Hepatocyte (in vitro differentiated cells): ENCODE results near the gene TRMT44. TPM values are rescaled to one million over a fixed set of nuclear protein-coding genes. Genes with fewer than 3 reads are reported as not detected.

ENCODE experiments used
- DNase-seq: peaks from one replicate; pipeline ENCODE4 v3.0.0-alpha.2; 2016; ENCODE audit warnings: low spot score
- H2AFZ ChIP-seq: fragments of 200-600 bp; sonication (generic); 2 replicates; pipeline ENCODE4 v1.6.0; 2016; ENCODE audit warnings: antibody characterized with exemption, mild to moderate bottlenecking
- H3K27ac ChIP-seq: fragments of 200-600 bp; sonication (generic); 2 replicates; pipeline ENCODE4 v1.5.1; 2016; ENCODE audit warnings: mild to moderate bottlenecking
- H3K27me3 ChIP-seq: fragments of 200-600 bp; sonication (generic); 2 replicates; pipeline ENCODE4 v1.6.1; 2016
- H3K36me3 ChIP-seq: fragments of 200-600 bp; sonication (generic); replicated peaks from 2 replicates; pipeline ENCODE4 v1.5.1; 2016; ENCODE audit warnings: low read depth; ENCODE audit not compliant: insufficient read depth
- H3K4me1 ChIP-seq: fragments of 200-600 bp; sonication (generic); 2 replicates; pipeline ENCODE4 v1.5.1; 2016; ENCODE audit warnings: mild to moderate bottlenecking, moderate library complexity; ENCODE audit not compliant: insufficient read depth
- H3K4me2 ChIP-seq: fragments of 200-600 bp; sonication (generic); 2 replicates; pipeline ENCODE4 v1.6.0; 2016
- H3K4me3 ChIP-seq: fragments of 200-600 bp; sonication (generic); 2 replicates; pipeline ENCODE4 v1.5.1; 2016; ENCODE audit warnings: mild to moderate bottlenecking
- H3K79me2 ChIP-seq: fragments of 200-600 bp; sonication (generic); 2 replicates; pipeline ENCODE4 v1.6.0; 2017; ENCODE audit warnings: mild to moderate bottlenecking
- H3K9me2 ChIP-seq: fragments of 200-600 bp; sonication (generic); replicated peaks from 2 replicates; pipeline ENCODE4 v1.6.0; 2017; ENCODE audit warnings: mild to moderate bottlenecking; ENCODE audit not compliant: insufficient read depth
- H3K9me3 ChIP-seq: fragments of 200-600 bp; sonication (generic); 2 replicates; pipeline ENCODE4 v1.5.1; 2016; ENCODE audit warnings: low read depth, mild to moderate bottlenecking
- H4K20me1 ChIP-seq: fragments of 200-600 bp; sonication (generic); 2 replicates; pipeline ENCODE4 v1.6.0; 2016; ENCODE audit warnings: mild to moderate bottlenecking; ENCODE audit not compliant: insufficient read depth, poor library complexity, severe bottlenecking
- EZH2 ChIP-seq: fragments of 200-600 bp; sonication (generic); IDR thresholded peaks from 2 replicates; pipeline ENCODE4 v1.6.1; 2016; ENCODE audit warnings: antibody characterized with exemption, mild to moderate bottlenecking, borderline replicate concordance
- EZH2phosphoT487 ChIP-seq: fragments of 200-600 bp; sonication (generic); IDR thresholded peaks from one replicate; pipeline ENCODE4 v1.6.1; 2018; ENCODE audit warnings: antibody characterized with exemption, mild to moderate bottlenecking, low read depth, moderate library complexity; ENCODE audit not compliant: unreplicated experiment, severe bottlenecking
- WGBS: methylation state at CpG from one replicate; pipeline ENCODE4 v1.1.6; 2016; ENCODE audit warnings: low lambda C conversion rate; ENCODE audit errors: missing lambda C conversion rate; 5-methylcytosine and 5-hydroxymethylcytosine counted together
- polyA plus RNA-seq: library from polyadenylated mRNA; unstranded; fragments of >200 nt; fragmentation: Nextera tagmentation; extraction: Ambion mirVana; gene quantifications from 2 replicates; pipeline ENCODE4 v1.2.1, GENCODE V29; 2016
- total RNA-seq: library from RNA; depleted of rRNA; stranded (reverse); fragments of >200 nt; gene quantifications from 2 replicates; pipeline ENCODE4 v1.2.3, GENCODE V29; 2014
- TF ChIP-seq, protein P1 (sequence below): fragments of 200-600 bp; sonication (generic); IDR thresholded peaks from 2 replicates; pipeline ENCODE4 v1.5.1; 2016; ENCODE audit warnings: antibody characterized with exemption, mild to moderate bottlenecking; ENCODE audit not compliant: poor library complexity

TRMT44 gene
- total and polyA plus RNA-seq, 2 experiments from 2014 or later, result 8.2 to 13.2 TPM

DNA sequence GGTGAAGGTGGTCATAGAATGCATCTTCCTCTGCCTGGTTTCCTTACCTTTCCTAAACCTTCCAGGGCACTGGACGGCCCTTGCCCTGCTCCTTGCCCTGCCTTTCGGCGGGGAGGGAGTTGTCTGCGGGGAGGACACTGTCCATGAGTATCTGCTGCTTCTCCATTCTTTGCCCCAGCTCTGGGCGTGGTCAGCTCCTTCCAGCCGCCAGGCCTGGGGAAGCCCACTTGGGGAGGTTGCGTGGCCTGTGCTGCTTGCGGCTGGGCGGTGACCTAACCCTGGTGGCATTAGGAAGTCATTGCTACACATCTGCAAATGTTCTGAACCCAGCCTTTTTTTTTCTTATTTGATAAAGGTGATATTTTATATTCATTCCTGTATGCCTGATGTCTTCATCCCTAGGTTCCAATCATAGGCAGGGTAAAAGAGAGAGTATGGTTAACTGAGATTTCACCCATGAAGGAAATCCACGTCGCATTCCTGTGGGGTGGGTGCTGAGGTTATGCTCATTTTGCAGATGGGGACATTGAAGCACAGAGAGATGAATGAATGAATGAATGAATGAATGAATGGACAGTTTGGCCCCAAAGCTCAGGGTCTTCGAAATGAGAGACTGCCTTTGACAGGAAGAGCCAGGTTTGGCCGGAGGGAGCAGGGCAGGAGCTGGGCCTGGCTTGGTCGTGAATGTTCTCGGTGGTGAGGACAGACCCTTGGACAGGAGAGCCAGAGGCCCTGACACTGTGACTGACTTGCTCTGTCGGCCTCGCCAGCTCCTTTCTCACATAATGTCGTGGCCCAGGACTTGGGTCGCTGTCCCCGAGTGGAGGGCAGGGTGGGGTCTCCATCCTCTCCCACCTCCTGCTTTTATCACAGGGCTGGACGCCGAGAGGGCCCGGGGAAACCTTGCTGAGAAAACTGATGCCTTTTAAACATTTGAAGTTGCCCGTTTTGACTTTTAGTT, 81.9 kb downstream of the TRMT44 start:
- H3K4me3 ChIP-seq, result no peak overlapping the region
- no peaks in the 10 kb centered on the region for H3K9me2 ChIP-seq
- no peaks in the 10 kb centered on the region for H4K20me1 ChIP-seq
- TF ChIP-seq EZH2 (no peak), EZH2phosphoT487 (no peak)
- TF ChIP-seq, protein P1, sequence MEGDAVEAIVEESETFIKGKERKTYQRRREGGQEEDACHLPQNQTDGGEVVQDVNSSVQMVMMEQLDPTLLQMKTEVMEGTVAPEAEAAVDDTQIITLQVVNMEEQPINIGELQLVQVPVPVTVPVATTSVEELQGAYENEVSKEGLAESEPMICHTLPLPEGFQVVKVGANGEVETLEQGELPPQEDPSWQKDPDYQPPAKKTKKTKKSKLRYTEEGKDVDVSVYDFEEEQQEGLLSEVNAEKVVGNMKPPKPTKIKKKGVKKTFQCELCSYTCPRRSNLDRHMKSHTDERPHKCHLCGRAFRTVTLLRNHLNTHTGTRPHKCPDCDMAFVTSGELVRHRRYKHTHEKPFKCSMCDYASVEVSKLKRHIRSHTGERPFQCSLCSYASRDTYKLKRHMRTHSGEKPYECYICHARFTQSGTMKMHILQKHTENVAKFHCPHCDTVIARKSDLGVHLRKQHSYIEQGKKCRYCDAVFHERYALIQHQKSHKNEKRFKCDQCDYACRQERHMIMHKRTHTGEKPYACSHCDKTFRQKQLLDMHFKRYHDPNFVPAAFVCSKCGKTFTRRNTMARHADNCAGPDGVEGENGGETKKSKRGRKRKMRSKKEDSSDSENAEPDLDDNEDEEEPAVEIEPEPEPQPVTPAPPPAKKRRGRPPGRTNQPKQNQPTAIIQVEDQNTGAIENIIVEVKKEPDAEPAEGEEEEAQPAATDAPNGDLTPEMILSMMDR, result no peak
- 91% methylated on average over 24 of the region's 24 CpGs for WGBS
- no peaks in the 10 kb centered on the region for H3K36me3 ChIP-seq
- no peak for DNase-seq
- no peaks in the 10 kb centered on the region for H3K79me2 ChIP-seq
- H2AFZ ChIP-seq, result no peak overlapping the region
- no peak overlapping the region for H3K27ac ChIP-seq
- H3K4me2 ChIP-seq, result no peak overlapping the region
- H3K4me1 ChIP-seq, result peaks cover 9% of the 10 kb centered on the region
- no peaks in the 10 kb centered on the region for H3K27me3 ChIP-seq
- no peaks in the 10 kb centered on the region for H3K9me3 ChIP-seq

DNA sequence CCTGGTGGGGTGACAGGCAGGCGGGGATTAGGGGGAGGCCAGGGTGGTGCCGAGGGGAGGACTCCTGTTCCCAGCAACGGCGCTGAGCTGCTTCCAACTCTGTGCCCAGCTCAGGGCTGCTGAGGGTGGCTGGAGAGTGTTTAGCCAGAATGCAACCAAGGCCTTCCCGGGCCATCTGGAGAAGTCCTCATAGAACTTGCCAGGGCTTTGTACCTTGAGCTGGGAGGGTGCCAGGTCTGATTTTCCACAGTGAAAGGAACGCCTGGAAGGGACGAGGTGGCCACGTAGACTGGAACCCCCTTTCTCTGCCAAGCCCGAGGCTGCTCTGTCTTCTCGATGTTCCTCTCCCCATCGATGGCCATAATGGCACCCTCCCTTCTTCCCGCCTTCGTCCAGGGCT, 82.6 kb downstream of the TRMT44 start:
- no peak for DNase-seq
- Histone ChIP-seq H3K9me3 (no peaks in the 10 kb centered on the region), H2AFZ (no peak overlapping the region), H4K20me1 (no peaks in the 10 kb centered on the region), H3K4me1 (peaks cover 9% of the 10 kb centered on the region), H3K27me3 (no peaks in the 10 kb centered on the region), H3K4me3 (no peak overlapping the region), H3K27ac (no peak overlapping the region), H3K79me2 (no peaks in the 10 kb centered on the region), H3K36me3 (no peaks in the 10 kb centered on the region), H3K4me2 (no peak overlapping the region), H3K9me2 (no peaks in the 10 kb centered on the region)
- 89% methylated on average over 13 of the region's 13 CpGs for WGBS
- no peak for TF ChIP-seq EZH2
- no peak for TF ChIP-seq EZH2phosphoT487
- TF ChIP-seq, protein P1, result no peak

DNA sequence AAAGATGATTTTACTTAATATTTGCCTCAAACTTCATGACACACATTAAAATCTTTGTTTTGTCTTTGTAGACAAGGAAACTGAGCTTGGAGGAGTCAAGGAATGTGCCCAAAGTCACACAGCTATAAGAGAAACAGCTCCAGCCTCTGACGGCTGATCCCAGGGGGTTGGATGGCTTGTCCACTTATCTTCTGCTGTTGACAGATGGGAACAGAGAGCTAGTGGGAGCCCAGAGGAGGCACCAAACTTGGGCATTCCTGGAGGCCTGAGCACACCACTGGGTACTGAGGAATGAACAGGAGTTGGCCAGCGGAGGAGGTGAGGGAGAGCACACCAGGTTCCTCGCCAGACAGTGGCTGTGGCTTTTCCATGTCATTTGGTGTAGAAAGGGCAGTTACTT, 83.2 kb downstream of the TRMT44 start:
- Histone ChIP-seq H3K4me3 (no peak overlapping the region), H3K4me1 (peaks cover 9% of the 10 kb centered on the region), H3K9me3 (no peaks in the 10 kb centered on the region), H3K4me2 (no peak overlapping the region), H3K9me2 (no peaks in the 10 kb centered on the region), H3K36me3 (no peaks in the 10 kb centered on the region), H3K27me3 (no peaks in the 10 kb centered on the region), H2AFZ (no peak overlapping the region), H3K79me2 (no peaks in the 10 kb centered on the region), H4K20me1 (no peaks in the 10 kb centered on the region), H3K27ac (no peak overlapping the region)
- 64% methylated on average over 3 of the region's 3 CpGs for WGBS
- DNase-seq, result no peak
- TF ChIP-seq, protein P1, result no peak
- TF ChIP-seq EZH2phosphoT487, result no peak
- TF ChIP-seq EZH2, result no peak
